GM18867 (cell line): ENCODE results near the gene PGBD1.
A peak's percentile ranks its signal among the peaks of the same experiment; 100 is the strongest.
"Not testable (repeated sequence)": the region's sequence is repeated elsewhere in the genome, so short reads cannot be mapped to it uniquely, and the experiment has no call there.

ENCODE experiments used
- ATAC-seq: cut with Tn5 transposase; IDR thresholded peaks from one replicate; pipeline ENCODE4 v1.9.1; 2021; ENCODE audit warnings: mild to moderate bottlenecking, moderate library complexity; ENCODE audit not compliant: unreplicated experiment

Gene PGBD1

GRCh38 chr6:28269492-28269891, 11.9 kb upstream of the PGBD1 start:
- ATAC-seq: no peak

GRCh38 chr6:28274888-28275287, 6.5 kb upstream of the PGBD1 start:
- ATAC-seq: no peak

GRCh38 chr6:28277746-28278145, 3.6 kb upstream of the PGBD1 start:
- no peak for ATAC-seq

- no peak for ATAC-seq
These were observed 631 bp upstream of the PGBD1 start for GRCh38 chr6:28280595-28281287.

GRCh38 chr6:28282926-28283325, 1.6 kb downstream of the PGBD1 start:
- no peak for ATAC-seq

GRCh38 chr6:28291573-28291972, 10.2 kb downstream of the PGBD1 start:
- no peak for ATAC-seq

GRCh38 chr6:28295326-28295725, 14.0 kb downstream of the PGBD1 start:
- ATAC-seq: no peak

GRCh38 chr6:28296520-28297060, 15.2 kb downstream of the PGBD1 start:
- no peak for ATAC-seq

GRCh38 chr6:28303570-28303969, 22.2 kb downstream of the PGBD1 start:
- ATAC-seq: peak; percentile 94

- ATAC-seq: not testable (repeated sequence)
These were observed 25.0 kb downstream of the PGBD1 start for GRCh38 chr6:28306363-28306762.

- ATAC-seq: no peak
These were observed 29.9 kb downstream of the PGBD1 start for GRCh38 chr6:28311139-28311823.

GRCh38 chr6:28312939-28313338, 31.6 kb downstream of the PGBD1 start:
- no peak for ATAC-seq

- no peak for ATAC-seq
These were observed 34.3 kb downstream of the PGBD1 start for GRCh38 chr6:28315628-28316027.

GRCh38 chr6:28317866-28318265, 36.5 kb downstream of the PGBD1 start:
- ATAC-seq: not testable (repeated sequence)

GRCh38 chr6:28322661-28323060, 41.3 kb downstream of the PGBD1 start:
- no peak for ATAC-seq

GRCh38 chr6:28323813-28324424, 42.5 kb downstream of the PGBD1 start:
- ATAC-seq: no peak

- no peak for ATAC-seq
These were observed 45.1 kb downstream of the PGBD1 start for GRCh38 chr6:28326371-28326948.

GRCh38 chr6:28330041-28330440, 48.7 kb downstream of the PGBD1 start:
- ATAC-seq: no peak

GRCh38 chr6:28333047-28333446, 51.7 kb downstream of the PGBD1 start:
- no peak for ATAC-seq

GRCh38 chr6:28333599-28334018, 52.2 kb downstream of the PGBD1 start:
- no peak for ATAC-seq

GRCh38 chr6:28334286-28335039, 53.1 kb downstream of the PGBD1 start:
- no peak for ATAC-seq
